A549 (cell line): ENCODE measurements around the gene EBNA1BP2.

ENCODE experiments used
- CBX8 ChIP-seq: fragments of 200-600 bp; sonication (generic); IDR thresholded peaks from 2 replicates; pipeline ENCODE4 v1.6.1; 2016
- EP300 ChIP-seq, 2 experiments: fragments of >200 bp; sonication (Bioruptor Twin); formaldehyde crosslinking; IDR thresholded peaks; 2 replicates in 1 of 2; 3 replicates in 1 of 2; pipeline ENCODE4 v1.6.1; 2016 to 2017
- ESRRA ChIP-seq: fragments of 150-350 bp; IDR thresholded peaks from 2 replicates; pipeline ENCODE4 v1.6.1; 2014; ENCODE audit warnings: mild to moderate bottlenecking, low read length, borderline replicate concordance
- FOSB ChIP-seq: fragments of 250-450 bp; sonication (Bioruptor Pico); IDR thresholded peaks from 2 replicates; pipeline ENCODE4 v1.5.0; 2020; ENCODE audit warnings: mild to moderate bottlenecking, moderate library complexity
- JUN ChIP-seq, 2 experiments: fragments of >200 bp; sonication (Bioruptor Twin); formaldehyde crosslinking; IDR thresholded peaks; 2 replicates in 1 of 2; 3 replicates in 1 of 2; pipeline ENCODE4 v1.6.1; 2016 to 2017
- KDM1A ChIP-seq: fragments of 200-600 bp; sonication (generic); IDR thresholded peaks from 2 replicates; pipeline ENCODE4 v1.6.1; 2016; ENCODE audit warnings: low read depth, mild to moderate bottlenecking
- KDM5A ChIP-seq: fragments of 200-600 bp; sonication (generic); IDR thresholded peaks from 2 replicates; pipeline ENCODE4 v1.6.1; 2016; ENCODE audit warnings: antibody characterized with exemption, mild to moderate bottlenecking
- POLR2A ChIP-seq: IDR thresholded peaks from 2 replicates; pipeline ENCODE4 v1.6.1; 2012; ENCODE audit warnings: mild to moderate bottlenecking, low read length
- RAD21 ChIP-seq, 2 experiments: fragments of >200 bp in 1 of 2; sonication (Bioruptor Twin) in 1 of 2; formaldehyde crosslinking in 1 of 2; IDR thresholded peaks in 1 of 2; conservative IDR thresholded peaks in 1 of 2; 2 replicates in 1 of 2; 3 replicates in 1 of 2; pipeline ENCODE4 v1.6.1; 2012 to 2018; ENCODE audit warnings: inconsistent platforms in 1 of 2
- SMC3 ChIP-seq: fragments of >200 bp; sonication (Bioruptor Twin); formaldehyde crosslinking; IDR thresholded peaks from 3 replicates; pipeline ENCODE4 v1.6.1; 2018; ENCODE audit warnings: inconsistent platforms
- TF ChIP-seq, protein P1 (sequence below): fragments of 200-600 bp; sonication (generic); IDR thresholded peaks from 2 replicates; pipeline ENCODE4 v1.6.1; 2016; ENCODE audit warnings: antibody characterized with exemption, mild to moderate bottlenecking, moderate library complexity
- TF ChIP-seq, protein P2 (sequence below): fragments of >200 bp; sonication (Bioruptor Twin); formaldehyde crosslinking; IDR thresholded peaks from 3 replicates; pipeline ENCODE4 v1.5.1; 2016
- TF ChIP-seq, protein P3 (sequence below): fragments of 150-350 bp; IDR thresholded peaks from 2 replicates; pipeline ENCODE4 v1.6.1; 2014; ENCODE audit warnings: low read depth, mild to moderate bottlenecking, low read length
- TF ChIP-seq, protein P4 (sequence below): fragments of 250-450 bp; sonication (Bioruptor Pico); IDR thresholded peaks from 2 replicates; pipeline ENCODE4 v1.5.0; 2021; ENCODE audit warnings: mild to moderate bottlenecking, moderate library complexity, borderline replicate concordance

DNA sequence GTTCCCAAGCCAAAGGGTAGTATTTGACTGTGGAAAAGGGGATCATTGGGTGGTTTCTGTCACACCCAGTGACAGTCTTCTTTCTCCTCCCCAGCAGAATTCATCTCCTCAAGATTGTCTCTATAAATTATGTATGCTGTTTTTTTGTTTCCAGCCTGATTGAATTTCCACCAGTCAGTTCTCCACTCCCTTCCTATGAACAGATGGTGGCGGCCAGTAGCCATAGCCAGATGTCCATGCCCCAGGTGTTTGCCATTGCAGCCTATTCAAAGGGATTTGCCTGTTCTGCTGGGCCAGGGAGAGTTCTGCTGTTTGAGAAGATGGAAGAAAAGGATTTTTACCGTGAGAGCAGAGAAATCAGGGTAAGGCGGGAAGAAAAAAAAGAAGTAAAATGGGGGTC is 12.9 kb upstream of the EBNA1BP2 start:
- TF ChIP-seq, protein P1, sequence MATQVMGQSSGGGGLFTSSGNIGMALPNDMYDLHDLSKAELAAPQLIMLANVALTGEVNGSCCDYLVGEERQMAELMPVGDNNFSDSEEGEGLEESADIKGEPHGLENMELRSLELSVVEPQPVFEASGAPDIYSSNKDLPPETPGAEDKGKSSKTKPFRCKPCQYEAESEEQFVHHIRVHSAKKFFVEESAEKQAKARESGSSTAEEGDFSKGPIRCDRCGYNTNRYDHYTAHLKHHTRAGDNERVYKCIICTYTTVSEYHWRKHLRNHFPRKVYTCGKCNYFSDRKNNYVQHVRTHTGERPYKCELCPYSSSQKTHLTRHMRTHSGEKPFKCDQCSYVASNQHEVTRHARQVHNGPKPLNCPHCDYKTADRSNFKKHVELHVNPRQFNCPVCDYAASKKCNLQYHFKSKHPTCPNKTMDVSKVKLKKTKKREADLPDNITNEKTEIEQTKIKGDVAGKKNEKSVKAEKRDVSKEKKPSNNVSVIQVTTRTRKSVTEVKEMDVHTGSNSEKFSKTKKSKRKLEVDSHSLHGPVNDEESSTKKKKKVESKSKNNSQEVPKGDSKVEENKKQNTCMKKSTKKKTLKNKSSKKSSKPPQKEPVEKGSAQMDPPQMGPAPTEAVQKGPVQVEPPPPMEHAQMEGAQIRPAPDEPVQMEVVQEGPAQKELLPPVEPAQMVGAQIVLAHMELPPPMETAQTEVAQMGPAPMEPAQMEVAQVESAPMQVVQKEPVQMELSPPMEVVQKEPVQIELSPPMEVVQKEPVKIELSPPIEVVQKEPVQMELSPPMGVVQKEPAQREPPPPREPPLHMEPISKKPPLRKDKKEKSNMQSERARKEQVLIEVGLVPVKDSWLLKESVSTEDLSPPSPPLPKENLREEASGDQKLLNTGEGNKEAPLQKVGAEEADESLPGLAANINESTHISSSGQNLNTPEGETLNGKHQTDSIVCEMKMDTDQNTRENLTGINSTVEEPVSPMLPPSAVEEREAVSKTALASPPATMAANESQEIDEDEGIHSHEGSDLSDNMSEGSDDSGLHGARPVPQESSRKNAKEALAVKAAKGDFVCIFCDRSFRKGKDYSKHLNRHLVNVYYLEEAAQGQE, result no peak
- TF ChIP-seq, protein P2, sequence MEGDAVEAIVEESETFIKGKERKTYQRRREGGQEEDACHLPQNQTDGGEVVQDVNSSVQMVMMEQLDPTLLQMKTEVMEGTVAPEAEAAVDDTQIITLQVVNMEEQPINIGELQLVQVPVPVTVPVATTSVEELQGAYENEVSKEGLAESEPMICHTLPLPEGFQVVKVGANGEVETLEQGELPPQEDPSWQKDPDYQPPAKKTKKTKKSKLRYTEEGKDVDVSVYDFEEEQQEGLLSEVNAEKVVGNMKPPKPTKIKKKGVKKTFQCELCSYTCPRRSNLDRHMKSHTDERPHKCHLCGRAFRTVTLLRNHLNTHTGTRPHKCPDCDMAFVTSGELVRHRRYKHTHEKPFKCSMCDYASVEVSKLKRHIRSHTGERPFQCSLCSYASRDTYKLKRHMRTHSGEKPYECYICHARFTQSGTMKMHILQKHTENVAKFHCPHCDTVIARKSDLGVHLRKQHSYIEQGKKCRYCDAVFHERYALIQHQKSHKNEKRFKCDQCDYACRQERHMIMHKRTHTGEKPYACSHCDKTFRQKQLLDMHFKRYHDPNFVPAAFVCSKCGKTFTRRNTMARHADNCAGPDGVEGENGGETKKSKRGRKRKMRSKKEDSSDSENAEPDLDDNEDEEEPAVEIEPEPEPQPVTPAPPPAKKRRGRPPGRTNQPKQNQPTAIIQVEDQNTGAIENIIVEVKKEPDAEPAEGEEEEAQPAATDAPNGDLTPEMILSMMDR, result no peak
- no peak for TF ChIP-seq POLR2A
- TF ChIP-seq EP300 (IDR thresholded peaks at IDR 0.05), result no peak
- TF ChIP-seq FOSB, result no peak
- TF ChIP-seq RAD21 (conservative IDR thresholded peaks at IDR 0.05 in 1 of 2, IDR thresholded peaks at IDR 0.05 in 1 of 2), result no peak
- no peak for TF ChIP-seq SMC3
- no peak for TF ChIP-seq CBX8
- TF ChIP-seq, protein P3, sequence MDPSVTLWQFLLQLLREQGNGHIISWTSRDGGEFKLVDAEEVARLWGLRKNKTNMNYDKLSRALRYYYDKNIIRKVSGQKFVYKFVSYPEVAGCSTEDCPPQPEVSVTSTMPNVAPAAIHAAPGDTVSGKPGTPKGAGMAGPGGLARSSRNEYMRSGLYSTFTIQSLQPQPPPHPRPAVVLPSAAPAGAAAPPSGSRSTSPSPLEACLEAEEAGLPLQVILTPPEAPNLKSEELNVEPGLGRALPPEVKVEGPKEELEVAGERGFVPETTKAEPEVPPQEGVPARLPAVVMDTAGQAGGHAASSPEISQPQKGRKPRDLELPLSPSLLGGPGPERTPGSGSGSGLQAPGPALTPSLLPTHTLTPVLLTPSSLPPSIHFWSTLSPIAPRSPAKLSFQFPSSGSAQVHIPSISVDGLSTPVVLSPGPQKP, result no peak
- no peak for TF ChIP-seq ESRRA
- no peak for TF ChIP-seq KDM1A
- no peak for TF ChIP-seq KDM5A
- TF ChIP-seq, protein P4, sequence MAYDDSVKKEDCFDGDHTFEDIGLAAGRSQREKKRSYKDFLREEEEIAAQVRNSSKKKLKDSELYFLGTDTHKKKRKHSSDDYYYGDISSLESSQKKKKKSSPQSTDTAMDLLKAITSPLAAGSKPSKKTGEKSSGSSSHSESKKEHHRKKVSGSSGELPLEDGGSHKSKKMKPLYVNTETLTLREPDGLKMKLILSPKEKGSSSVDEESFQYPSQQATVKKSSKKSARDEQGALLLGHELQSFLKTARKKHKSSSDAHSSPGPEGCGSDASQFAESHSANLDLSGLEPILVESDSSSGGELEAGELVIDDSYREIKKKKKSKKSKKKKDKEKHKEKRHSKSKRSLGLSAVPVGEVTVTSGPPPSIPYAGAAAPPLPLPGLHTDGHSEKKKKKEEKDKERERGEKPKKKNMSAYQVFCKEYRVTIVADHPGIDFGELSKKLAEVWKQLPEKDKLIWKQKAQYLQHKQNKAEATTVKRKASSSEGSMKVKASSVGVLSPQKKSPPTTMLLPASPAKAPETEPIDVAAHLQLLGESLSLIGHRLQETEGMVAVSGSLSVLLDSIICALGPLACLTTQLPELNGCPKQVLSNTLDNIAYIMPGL, result no peak
- no peak for TF ChIP-seq JUN (IDR thresholded peaks at IDR 0.05)
